K562 (cell line): Measurements from ENCODE around the gene ANP32B. TPM values are rescaled to one million over a fixed set of nuclear protein-coding genes. Genes with fewer than 3 reads are reported as not detected.
A peak's percentile ranks its signal among the peaks of the same experiment; 100 is the strongest.

Experiments
- CC2D1A ChIP-seq: fragments of 450-650 bp; IDR thresholded peaks from 2 replicates; pipeline ENCODE4 v1.6.1; 2017; ENCODE audit warnings: mild to moderate bottlenecking
- ESRRB ChIP-seq: fragments of 250-450 bp; sonication (Bioruptor Pico); IDR thresholded peaks from 2 replicates; pipeline ENCODE4 v1.5.0; 2020; ENCODE audit warnings: mild to moderate bottlenecking, moderate library complexity, borderline replicate concordance
- ILF3 ChIP-seq: fragments of 450-650 bp; IDR thresholded peaks from 2 replicates; pipeline ENCODE4 v1.6.1; 2018; ENCODE audit warnings: antibody characterized with exemption, mild to moderate bottlenecking, moderate library complexity, borderline replicate concordance
- KDM2B ChIP-seq: fragments of 250-450 bp; sonication (Bioruptor Pico); IDR thresholded peaks from 2 replicates; pipeline ENCODE4 v1.8.0; 2021; ENCODE audit warnings: mild to moderate bottlenecking, moderate library complexity
- MAFF ChIP-seq: IDR thresholded peaks from 2 replicates; pipeline ENCODE4 v1.6.1; 2012; ENCODE audit warnings: low read length, improper control_type of control experiment
- MCM5 ChIP-seq: fragments of 450-650 bp; IDR thresholded peaks from 2 replicates; pipeline ENCODE4 v1.6.1; 2016; ENCODE audit warnings: low read depth
- MTA1 ChIP-seq: fragments of 450-650 bp; IDR thresholded peaks from 2 replicates; pipeline ENCODE4 v1.6.1; 2017; ENCODE audit warnings: borderline replicate concordance
- NBN ChIP-seq: fragments of 450-650 bp; IDR thresholded peaks from 2 replicates; pipeline ENCODE4 v1.6.1; 2016; ENCODE audit warnings: low read depth, mild to moderate bottlenecking
- NCOA2 ChIP-seq, 2 experiments: fragments of 450-650 bp; IDR thresholded peaks; 2 replicates each; pipeline ENCODE4 v1.6.1; 2018; ENCODE audit warnings: mild to moderate bottlenecking in 2 of 2, moderate library complexity in 1 of 2; ENCODE audit not compliant: partially characterized antibody in 2 of 2
- NEUROD1 ChIP-seq: fragments of 150-350 bp; IDR thresholded peaks from 2 replicates; pipeline ENCODE4 v1.6.1; 2014; ENCODE audit warnings: borderline replicate concordance, low read length, low read depth; ENCODE audit not compliant: partially characterized antibody
- NR2C1 ChIP-seq, 2 experiments: fragments of 450-650 bp; IDR thresholded peaks; 2 replicates each; pipeline ENCODE4 v1.6.1; 2017; ENCODE audit warnings: mild to moderate bottlenecking in 2 of 2, antibody characterized with exemption in 1 of 2, inconsistent platforms in 1 of 2, missing compliant biosample characterization in 1 of 2, missing genetic modification characterization in 1 of 2
- POLR2B ChIP-seq: fragments of 450-650 bp; IDR thresholded peaks from 2 replicates; pipeline ENCODE4 v1.6.1; 2018; ENCODE audit warnings: low read depth; ENCODE audit not compliant: partially characterized antibody
- PRMT5 ChIP-seq: sonication (generic); formaldehyde crosslinking; IDR thresholded peaks from 2 replicates; pipeline ENCODE4 v1.5.0; 2020; ENCODE audit warnings: missing genetic modification reagents
- RAD21 ChIP-seq, 2 experiments: fragments of 250-450 bp in 1 of 2; fragments of 450-650 bp in 1 of 2; sonication (Bioruptor Pico) in 1 of 2; formaldehyde crosslinking in 1 of 2; IDR thresholded peaks in 1 of 2; conservative IDR thresholded peaks in 1 of 2; 2 replicates each; pipeline versions ENCODE4 v1.4.0 to v1.8.0; 2020 to 2022; ENCODE audit warnings: mild to moderate bottlenecking in 2 of 2, moderate library complexity in 1 of 2
- RFX1 ChIP-seq: fragments of 450-650 bp; IDR thresholded peaks from 2 replicates; pipeline ENCODE4 v1.6.1; 2016; ENCODE audit warnings: mild to moderate bottlenecking, moderate library complexity
- SPI1 ChIP-seq: IDR thresholded peaks from 2 replicates; pipeline ENCODE4 v1.6.1; 2011; ENCODE audit warnings: low read depth, low read length, control low read depth, borderline replicate concordance
- TCF7 ChIP-seq: sonication (generic); IDR thresholded peaks from 2 replicates; pipeline ENCODE4 v1.6.1; 2016; ENCODE audit warnings: antibody characterized with exemption, borderline replicate concordance
- TEAD1 ChIP-seq, 2 experiments: fragments of 450-650 bp in 1 of 2; sonication (generic) in 1 of 2; formaldehyde crosslinking; IDR thresholded peaks; 2 replicates each; pipeline versions ENCODE4 v1.4.0 to v1.8.0; 2020 to 2022; ENCODE audit warnings: mild to moderate bottlenecking in 2 of 2, missing genetic modification reagents in 1 of 2
- U2AF2 ChIP-seq: fragments of 200-400 bp; formaldehyde crosslinking; optimal IDR thresholded peaks from 2 replicates; pipeline ENCODE3; 2017; ENCODE audit warnings: low read depth, mild to moderate bottlenecking, low read length
- ZNF134 ChIP-seq: fragments of 250-450 bp; sonication (Bioruptor Pico); conservative IDR thresholded peaks from 2 replicates; pipeline ENCODE4 v1.4.0; 2020
- ZNF212 ChIP-seq: fragments of 450-650 bp; formaldehyde crosslinking; IDR thresholded peaks from 2 replicates; pipeline ENCODE4 v1.4.0; 2020; ENCODE audit warnings: mild to moderate bottlenecking
- ZNF347 ChIP-seq: fragments of 450-650 bp; formaldehyde crosslinking; IDR thresholded peaks from 2 replicates; pipeline ENCODE4 v1.4.0; 2020; ENCODE audit warnings: low read depth, mild to moderate bottlenecking, moderate library complexity
- polyA plus RNA-seq, 8 experiments: library from polyadenylated mRNA; depleted of rRNA in 4 of 8; stranded (reverse) in 5 of 8; unstranded in 3 of 8; fragments of >200 nt; fragmentation: Nextera tagmentation in 2 of 8; fragmentation: Illumina TruSeq in 1 of 8; extraction: Ambion mirVana in 2 of 8; extraction: Trizol in 1 of 8; gene quantifications; 2 replicates each; pipeline versions ENCODE4 v1.2.1 to v1.2.3, GENCODE V29; 2011 to 2014; ENCODE audit warnings: inconsistent platforms in 1 of 8, missing spikeins in 1 of 8
- total RNA-seq, 7 experiments: library from RNA; depleted of rRNA in 6 of 7; stranded (reverse); fragments of >200 nt in 6 of 7; fragmentation: Illumina TruSeq in 2 of 7; extraction: Trizol in 2 of 7; gene quantifications; 2 replicates each; pipeline versions ENCODE4 v1.2.1 to v1.2.3, GENCODE V29; 2011 to 2021; ENCODE audit warnings: low replicate concordance in 1 of 7
- TF ChIP-seq, protein P1 (sequence below): IDR thresholded peaks from 2 replicates; pipeline ENCODE4 v1.6.1; 2014; ENCODE audit warnings: antibody characterized with exemption
- TF ChIP-seq, protein P2 (sequence below): sonication (generic); formaldehyde crosslinking; IDR thresholded peaks from 2 replicates; pipeline ENCODE4 v1.8.0; 2023; ENCODE audit warnings: mild to moderate bottlenecking, missing genetic modification reagents
- TF ChIP-seq, protein P3 (sequence below): fragments of 450-650 bp; IDR thresholded peaks from 2 replicates; pipeline ENCODE4 v1.6.1; 2016; ENCODE audit warnings: missing biosample characterization, missing genetic modification characterization

The ANP32B gene
- total and polyA plus RNA-seq, 9 of the 15 experiments (the other 6 are each of a cell fraction or from before 2014, with no cell fraction given): 68.9 to 815 (median 141) TPM

DNA sequence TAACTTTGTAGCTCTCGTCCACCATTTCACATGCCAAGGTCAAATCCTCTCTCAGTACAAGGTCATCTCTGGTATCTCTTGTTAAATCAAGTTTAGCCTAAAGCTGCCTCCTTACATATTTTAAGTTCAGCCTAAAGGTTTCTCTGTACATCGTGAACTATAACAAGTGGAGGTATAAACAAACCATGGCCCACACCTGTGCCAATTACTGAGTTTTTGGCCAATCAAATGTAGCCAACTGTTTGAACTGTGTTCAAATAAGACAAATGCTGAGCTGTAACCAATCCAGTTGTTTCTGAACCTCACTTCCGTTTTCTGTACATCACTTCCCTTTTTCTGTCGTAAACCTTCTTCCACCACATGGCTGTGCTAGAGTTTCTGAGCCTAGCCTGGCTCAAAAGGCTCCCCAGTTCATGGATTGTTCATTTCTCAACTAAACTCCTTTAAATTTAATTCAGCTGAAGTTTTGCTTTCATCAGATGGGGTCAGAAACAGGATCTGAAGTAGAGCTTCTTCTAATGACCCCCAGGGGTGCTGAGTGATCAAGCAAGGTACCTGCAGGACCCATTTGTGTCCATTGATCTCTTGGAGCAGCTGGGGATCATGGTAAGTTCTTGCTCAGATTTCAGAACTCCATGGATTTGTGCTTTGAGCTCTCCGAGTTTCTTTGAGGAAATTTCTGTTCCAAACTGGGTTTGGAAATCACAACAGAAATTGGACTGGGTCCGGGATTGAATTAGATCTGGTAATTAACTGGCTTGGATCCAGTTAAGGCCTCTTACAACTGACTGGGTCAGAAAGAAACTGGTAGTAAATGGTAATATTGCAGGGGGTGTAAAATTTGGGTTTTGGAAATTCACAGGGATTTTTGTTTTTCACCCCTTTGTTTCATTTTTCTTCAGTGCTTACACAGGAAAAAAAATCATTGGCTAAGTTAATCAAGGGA lies 62.4 kb downstream of the ANP32B start (continued):
- no peak for TF ChIP-seq TCF7
- TF ChIP-seq ZNF347: no peak
- no peak for TF ChIP-seq RAD21 (CRISPR knock-in tag; conservative IDR thresholded peaks at IDR 0.05 in 1 of 2, IDR thresholded peaks at IDR 0.05 in 1 of 2)
- TF ChIP-seq, protein P1, sequence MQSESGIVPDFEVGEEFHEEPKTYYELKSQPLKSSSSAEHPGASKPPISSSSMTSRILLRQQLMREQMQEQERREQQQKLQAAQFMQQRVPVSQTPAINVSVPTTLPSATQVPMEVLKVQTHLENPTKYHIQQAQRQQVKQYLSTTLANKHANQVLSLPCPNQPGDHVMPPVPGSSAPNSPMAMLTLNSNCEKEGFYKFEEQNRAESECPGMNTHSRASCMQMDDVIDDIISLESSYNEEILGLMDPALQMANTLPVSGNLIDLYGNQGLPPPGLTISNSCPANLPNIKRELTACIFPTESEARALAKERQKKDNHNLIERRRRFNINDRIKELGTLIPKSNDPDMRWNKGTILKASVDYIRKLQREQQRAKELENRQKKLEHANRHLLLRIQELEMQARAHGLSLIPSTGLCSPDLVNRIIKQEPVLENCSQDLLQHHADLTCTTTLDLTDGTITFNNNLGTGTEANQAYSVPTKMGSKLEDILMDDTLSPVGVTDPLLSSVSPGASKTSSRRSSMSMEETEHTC: no peak
- no peak for TF ChIP-seq U2AF2
- TF ChIP-seq, protein P2, sequence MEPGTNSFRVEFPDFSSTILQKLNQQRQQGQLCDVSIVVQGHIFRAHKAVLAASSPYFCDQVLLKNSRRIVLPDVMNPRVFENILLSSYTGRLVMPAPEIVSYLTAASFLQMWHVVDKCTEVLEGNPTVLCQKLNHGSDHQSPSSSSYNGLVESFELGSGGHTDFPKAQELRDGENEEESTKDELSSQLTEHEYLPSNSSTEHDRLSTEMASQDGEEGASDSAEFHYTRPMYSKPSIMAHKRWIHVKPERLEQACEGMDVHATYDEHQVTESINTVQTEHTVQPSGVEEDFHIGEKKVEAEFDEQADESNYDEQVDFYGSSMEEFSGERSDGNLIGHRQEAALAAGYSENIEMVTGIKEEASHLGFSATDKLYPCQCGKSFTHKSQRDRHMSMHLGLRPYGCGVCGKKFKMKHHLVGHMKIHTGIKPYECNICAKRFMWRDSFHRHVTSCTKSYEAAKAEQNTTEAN (CRISPR knock-in tag): 0 out of 2 replicates have a peak, but pooled peaks have one; percentile 23
- TF ChIP-seq NBN: 0 out of 2 replicates have a peak, but pooled peaks have one; percentile 21
- TF ChIP-seq NEUROD1: no peak
- TF ChIP-seq ZNF134 (CRISPR knock-in tag): peak; percentile 5; the same call in 1 of the 2 replicates
- TF ChIP-seq PRMT5 (CRISPR knock-in tag): no peak
- TF ChIP-seq NR2C1 (IDR thresholded peaks at IDR 0.05): no peak; the same call in 1 of the 2 replicates
- TF ChIP-seq NR2C1 (tag; IDR thresholded peaks at IDR 0.05): peak; percentile 70; the same call in 1 of the 2 replicates
- TF ChIP-seq NCOA2 (IDR thresholded peaks at IDR 0.05; ENCODE audit: partially characterized antibody in 2 of 2): no peak
- peak; percentile 93 for TF ChIP-seq POLR2B
- no peak for TF ChIP-seq KDM2B
- peak; percentile 100 for TF ChIP-seq SPI1
- TF ChIP-seq TEAD1 (CRISPR knock-in tag; IDR thresholded peaks at IDR 0.05): peak in 1 of 2 experiments; percentile 13; a peak in 1 of 4 replicates
- TF ChIP-seq MAFF: peak; percentile 20; the same call in 1 of the 2 replicates
- no peak for TF ChIP-seq MTA1
- TF ChIP-seq, protein P3, sequence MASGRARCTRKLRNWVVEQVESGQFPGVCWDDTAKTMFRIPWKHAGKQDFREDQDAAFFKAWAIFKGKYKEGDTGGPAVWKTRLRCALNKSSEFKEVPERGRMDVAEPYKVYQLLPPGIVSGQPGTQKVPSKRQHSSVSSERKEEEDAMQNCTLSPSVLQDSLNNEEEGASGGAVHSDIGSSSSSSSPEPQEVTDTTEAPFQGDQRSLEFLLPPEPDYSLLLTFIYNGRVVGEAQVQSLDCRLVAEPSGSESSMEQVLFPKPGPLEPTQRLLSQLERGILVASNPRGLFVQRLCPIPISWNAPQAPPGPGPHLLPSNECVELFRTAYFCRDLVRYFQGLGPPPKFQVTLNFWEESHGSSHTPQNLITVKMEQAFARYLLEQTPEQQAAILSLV (tag): peak; percentile 39
- TF ChIP-seq MCM5: no peak
- TF ChIP-seq CC2D1A: peak; percentile 97
- 0 out of 2 replicates have a peak, but pooled peaks have one; percentile 15 for TF ChIP-seq ILF3
- no peak for TF ChIP-seq RFX1
- TF ChIP-seq ZNF212 (CRISPR knock-in tag): no peak
- no peak for TF ChIP-seq ESRRB (CRISPR knock-in tag)
